G401 (cell line): ENCODE results near the gene SH2D1B. TPM values are rescaled to one million over a fixed set of nuclear protein-coding genes. Genes with fewer than 3 reads are reported as not detected.

Source experiments
- DNase-seq: peaks from one replicate; pipeline ENCODE4 v3.0.0-alpha.2; 2015; ENCODE audit warnings: low spot score
- in situ Hi-C: cut with HindIII; loops from 2 replicates; pipeline ENCODE4 v1.10.0; 2016; ENCODE audit warnings: low sequenced_read_pairs, mixed read lengths
- total RNA-seq: library from RNA; depleted of rRNA; stranded (reverse); fragments of >200 nt; shearing (Covaris generic); gene quantifications from 2 replicates; pipeline ENCODE4 v1.2.3, GENCODE V29; 2014

Gene SH2D1B
- total RNA-seq, 1 experiment from 2014 or later: not detected

DNA sequence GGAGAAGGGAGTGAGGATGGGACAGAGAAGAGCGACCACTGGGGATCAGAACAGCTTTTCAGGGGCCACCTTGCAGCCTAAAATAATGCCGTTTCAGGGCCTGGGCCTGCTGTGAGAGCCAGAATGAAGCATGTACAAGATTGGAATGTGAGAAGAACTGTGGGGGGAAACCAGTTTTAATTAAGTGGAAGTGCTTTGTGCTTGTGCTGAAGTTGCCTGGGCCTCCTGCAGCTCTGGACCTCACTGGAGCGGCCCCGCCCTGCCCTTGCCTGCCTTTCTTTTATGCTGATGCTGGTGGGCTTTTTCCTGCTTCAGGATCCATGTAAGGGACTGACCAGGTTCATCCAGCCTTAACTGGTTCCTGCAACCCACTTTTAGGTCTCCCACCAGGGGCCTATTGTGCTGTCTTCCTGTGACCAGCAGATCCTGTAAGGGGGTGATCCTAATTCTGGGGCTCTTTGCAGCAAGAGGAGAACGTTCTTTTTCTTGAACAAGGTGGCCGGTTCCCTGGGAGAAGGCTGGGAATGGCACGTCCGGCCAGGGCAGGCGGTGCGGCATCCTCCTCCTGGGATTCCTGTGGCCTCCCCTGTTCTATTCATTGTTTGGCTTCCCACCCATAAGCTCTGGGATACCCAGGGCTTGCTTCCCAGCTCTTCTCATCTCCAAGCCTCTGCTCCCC, 27.2 kb downstream of the SH2D1B start:
- in situ Hi-C loops: no loop called here
- no peak for DNase-seq

DNA sequence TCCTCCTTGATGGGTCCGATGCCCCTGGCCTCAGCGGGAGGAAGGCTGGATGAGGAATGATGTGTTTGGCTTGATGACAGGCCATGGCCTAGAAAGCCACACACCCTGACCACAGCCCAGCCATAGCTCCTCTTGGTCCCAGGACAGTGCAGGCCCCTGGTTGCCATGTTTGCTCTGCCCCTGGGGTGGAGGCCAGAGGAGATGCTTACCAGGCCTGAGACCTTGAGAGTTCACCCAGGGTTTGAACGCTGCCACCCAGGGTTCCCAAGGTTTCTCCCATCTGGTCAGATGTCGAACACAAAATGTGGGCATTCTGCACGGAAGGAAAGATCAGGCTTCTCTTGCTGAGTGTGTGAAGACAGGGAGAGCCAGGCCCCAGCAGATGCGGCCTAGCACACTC, 27.8 kb downstream of the SH2D1B start:
- DNase-seq: no peak

GRCh38 chr1:162383516-162383915, 28.4 kb downstream of the SH2D1B start:
- DNase-seq: no peak
- in situ Hi-C loops: no loop called here

More for the DNA sequence above, 27.8 kb downstream of the SH2D1B start:
- in situ Hi-C loops: no loop called here

- no peak for DNase-seq
- in situ Hi-C loops: no loop called here
Observed at GRCh38 chr1:162383091-162383490, 28.8 kb downstream of the SH2D1B start.

DNA sequence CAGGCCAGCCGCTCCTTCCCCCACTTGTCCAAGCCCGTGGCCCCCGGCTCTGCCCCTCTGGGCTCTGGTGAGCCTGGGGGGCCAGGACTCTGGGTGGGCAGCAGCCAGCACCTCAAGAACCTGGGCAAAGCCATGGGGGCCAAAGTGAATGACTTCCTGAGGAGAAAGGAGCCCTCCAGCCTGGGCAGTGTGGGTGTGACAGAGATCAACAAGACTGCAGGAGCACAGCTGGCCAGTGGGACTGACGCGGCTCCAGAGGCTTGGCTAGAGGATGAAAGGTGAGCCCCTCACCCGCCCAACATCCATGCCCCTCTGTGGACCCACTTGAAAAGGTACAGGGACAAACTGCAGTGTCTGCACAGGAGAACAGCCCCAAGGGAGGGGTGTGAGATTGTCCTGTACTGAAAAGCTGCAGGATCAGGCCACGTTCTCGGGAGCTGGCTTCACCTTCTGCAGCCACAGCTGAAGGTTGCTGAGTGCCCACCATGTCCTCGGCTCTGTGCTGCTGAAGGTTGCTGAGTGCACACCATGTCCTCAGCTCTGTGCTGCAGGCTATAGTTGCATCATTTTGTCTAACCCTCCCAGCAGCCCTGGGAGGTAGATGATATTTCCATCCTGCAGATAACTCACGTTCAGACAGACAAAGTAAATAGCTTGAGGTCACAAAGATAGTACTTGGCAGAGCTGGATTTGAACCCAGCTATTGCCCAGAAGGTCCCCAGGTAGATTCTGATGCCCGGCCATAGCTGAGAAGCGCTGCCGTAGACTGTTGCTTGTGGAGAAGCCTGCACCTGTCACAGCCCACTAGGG, 29.8 kb downstream of the SH2D1B start:
- no peak for DNase-seq
- in situ Hi-C loops: no loop called here

DNA sequence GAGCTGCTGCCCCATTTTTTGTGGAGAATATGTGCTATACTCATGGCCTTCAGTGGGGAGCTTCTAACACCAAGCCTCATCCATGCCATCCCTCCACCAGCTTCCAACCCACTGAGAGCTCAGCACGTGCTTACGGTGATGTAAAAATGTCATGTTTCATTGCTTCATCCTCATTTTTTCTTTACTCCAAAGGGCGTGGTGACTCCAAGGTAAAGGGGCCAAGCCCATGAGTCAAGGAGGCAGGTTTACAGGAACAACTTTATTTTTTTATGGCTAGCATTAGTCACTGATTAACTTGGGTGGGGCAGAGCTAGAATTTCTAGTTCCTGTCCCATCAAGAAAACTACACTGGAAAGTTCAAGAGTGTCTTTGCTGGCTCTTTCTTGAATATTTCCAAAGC, 30.6 kb downstream of the SH2D1B start, which contains the start of gene C1orf226:
C1orf226 (plus strand) TSS at position 346 of the 400 bp plus-strand sequence. CDS start 174 bp downstream, outside the sequence.
- no peak for DNase-seq
- in situ Hi-C loops: no loop called here

- no peak for DNase-seq
- in situ Hi-C loops: no loop called here
Observed at GRCh38 chr1:162380061-162380846, 31.7 kb downstream of the SH2D1B start.

- DNase-seq: no peak
- in situ Hi-C loops: no loop called here
Observed at GRCh38 chr1:162376691-162377090, 35.2 kb downstream of the SH2D1B start, which contains the start of gene SPATA46. Gene SPATA46, minus strand, starts transcription at chr1:162376854. Its CDS starts 64 bp downstream, at chr1:162376790.

DNA sequence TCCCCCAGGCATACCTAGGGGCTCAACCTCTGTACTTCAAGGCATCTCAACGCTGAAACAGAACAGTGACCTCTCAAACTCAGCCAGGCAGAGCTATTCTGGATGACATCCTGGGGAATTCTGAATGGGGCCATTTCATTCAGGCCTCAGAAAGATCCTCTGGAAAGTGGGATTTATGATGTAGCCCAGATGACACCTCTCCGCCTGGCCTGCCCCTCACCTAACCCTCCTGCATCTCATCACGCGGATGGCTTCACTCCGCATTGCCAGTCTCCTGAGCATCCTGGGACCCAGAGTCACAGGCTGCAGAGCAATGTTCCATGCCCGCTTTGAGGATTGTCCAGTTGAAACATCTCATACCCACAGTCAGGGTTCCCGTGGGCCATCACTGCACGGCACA, 36.5 kb downstream of the SH2D1B start:
- in situ Hi-C loops: no loop called here
- DNase-seq: no peak

- in situ Hi-C loops: no loop called here
- no peak for DNase-seq
Observed at GRCh38 chr1:162374406-162374805, 37.5 kb downstream of the SH2D1B start.

DNA sequence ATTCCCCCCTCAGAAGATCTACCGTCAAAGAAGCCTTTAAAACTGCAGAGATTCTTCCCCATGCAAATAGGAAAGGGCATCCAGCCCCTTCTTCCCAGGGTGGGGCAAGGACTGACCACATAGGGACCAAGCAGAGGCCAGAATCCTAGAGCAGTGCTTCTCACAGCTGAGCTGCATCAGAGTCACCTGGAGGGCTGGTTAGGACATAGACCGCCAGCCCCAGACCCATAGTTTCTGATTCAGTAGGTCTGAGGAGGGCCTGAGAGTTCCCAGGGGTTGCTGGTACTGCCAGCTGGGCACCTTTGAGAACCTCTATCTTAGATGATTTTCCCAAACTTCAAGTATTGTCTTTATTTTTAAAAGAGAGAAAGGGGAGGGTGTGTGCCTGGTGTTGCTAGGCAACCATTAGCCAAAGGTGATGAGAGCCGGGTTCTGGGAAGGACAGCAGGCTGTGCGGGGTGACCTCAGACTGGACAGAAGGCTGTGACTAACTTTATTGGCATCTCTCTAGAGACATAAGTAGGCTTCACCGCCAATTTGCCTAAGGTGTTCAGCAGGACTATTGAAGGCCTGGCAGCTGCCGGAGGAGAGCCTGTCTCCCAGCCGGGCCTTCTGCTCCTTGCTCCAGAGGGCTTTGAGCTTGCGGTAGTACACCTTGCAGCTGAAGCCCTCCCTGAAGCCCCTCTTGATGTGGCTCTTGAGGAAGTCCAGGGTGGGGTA, 38.2 kb downstream of the SH2D1B start:
- in situ Hi-C loops: no loop called here
- DNase-seq: peak; percentile 24

- in situ Hi-C loops: no loop called here
- DNase-seq: no peak
Observed at GRCh38 chr1:162373072-162373427, 38.9 kb downstream of the SH2D1B start.

- in situ Hi-C loops: no loop called here
- no peak for DNase-seq
Observed at GRCh38 chr1:162372159-162373071, 39.5 kb downstream of the SH2D1B start.

- in situ Hi-C loops: no loop called here
- no peak for DNase-seq
Observed at GRCh38 chr1:162371611-162372010, 40.3 kb downstream of the SH2D1B start.

- in situ Hi-C loops: no loop called here
Observed at GRCh38 chr1:162370721-162371120, 41.2 kb downstream of the SH2D1B start.

GRCh38 chr1:162370161-162370560, 41.8 kb downstream of the SH2D1B start:
- in situ Hi-C loops: no loop called here
- DNase-seq: no peak

More at GRCh38 chr1:162370721-162371120, 41.2 kb downstream of the SH2D1B start:
- DNase-seq: no peak

DNA sequence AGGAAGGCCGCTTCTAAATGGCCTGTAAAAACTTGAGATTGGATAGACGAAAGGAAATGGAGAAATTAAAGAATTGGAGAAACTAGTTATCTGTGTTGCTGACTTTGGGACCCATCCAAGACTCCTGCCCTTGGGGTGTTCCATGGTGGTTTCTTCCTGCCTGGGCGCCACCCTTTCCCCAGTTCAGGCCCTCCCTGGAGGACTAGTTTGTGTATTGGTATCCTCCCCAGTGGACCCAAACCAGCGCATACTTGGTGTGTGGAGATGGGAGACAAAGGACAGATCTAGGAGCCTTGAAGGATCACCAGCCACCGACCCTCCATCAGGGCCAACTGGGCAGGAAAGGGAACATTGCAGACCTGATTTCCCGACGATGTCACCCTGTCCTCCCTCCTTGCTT, 42.4 kb downstream of the SH2D1B start:
- DNase-seq: no peak
- in situ Hi-C loops: no loop called here

GRCh38 chr1:162368451-162368850, 43.5 kb downstream of the SH2D1B start:
- DNase-seq: no peak
- in situ Hi-C loops: no loop called here
